NT2/D1 (cell line): ENCODE results near the gene FOXP1.

Experiments used
- DNase-seq: peaks from one replicate; pipeline ENCODE4 v3.0.0-alpha.2; 2011; ENCODE audit warnings: low read depth, low spot score
- H3K27me3 ChIP-seq: 2 replicates; pipeline ENCODE4 v1.6.0; 2011; ENCODE audit warnings: mild to moderate bottlenecking; ENCODE audit not compliant: insufficient read length, insufficient read depth
- H3K36me3 ChIP-seq: 2 replicates; pipeline ENCODE4 v1.6.1; 2011; ENCODE audit warnings: mild to moderate bottlenecking, low read length, mixed read lengths; ENCODE audit not compliant: insufficient read depth, insufficient read length
- H3K4me1 ChIP-seq: 2 replicates; pipeline ENCODE4 v1.5.1; 2011; ENCODE audit not compliant: insufficient read depth, insufficient read length
- H3K4me3 ChIP-seq: 2 replicates; pipeline ENCODE4 v1.5.1; 2011; ENCODE audit warnings: low read depth; ENCODE audit not compliant: insufficient read length
- H3K9ac ChIP-seq: 2 replicates; pipeline ENCODE4 v1.6.0; 2011; ENCODE audit warnings: low read depth; ENCODE audit not compliant: insufficient read length
- H3K9me3 ChIP-seq: 2 replicates; pipeline ENCODE4 v1.5.1; 2011; ENCODE audit warnings: mild to moderate bottlenecking, low read length; ENCODE audit not compliant: insufficient read depth
- SUZ12 ChIP-seq: IDR thresholded peaks from 2 replicates; pipeline ENCODE4 v1.6.1; 2011; ENCODE audit not compliant: insufficient read length, insufficient read depth; ENCODE audit errors: extremely low read depth
- YY1 ChIP-seq: IDR thresholded peaks from 2 replicates; pipeline ENCODE4 v1.6.1; 2011; ENCODE audit not compliant: insufficient read length, insufficient read depth
- ZNF274 ChIP-seq: IDR thresholded peaks from 2 replicates; pipeline ENCODE4 v1.6.1; 2011; ENCODE audit warnings: mild to moderate bottlenecking, low read depth, low read length

FOXP1 gene

GRCh38 chr3:71586810-71587242 lies 3.3 kb upstream of the FOXP1 start:
- TF ChIP-seq YY1 (no peak), SUZ12 (no peak), ZNF274 (no peak)
- Histone ChIP-seq H3K27me3 (peaks cover 6% of the 10 kb centered on the region), H3K4me1 (no peaks in the 10 kb centered on the region), H3K4me3 (no peak overlapping the region), H3K36me3 (no peaks in the 10 kb centered on the region), H3K9ac (no peak overlapping the region), H3K9me3 (peaks cover 4% of the 10 kb centered on the region; the same call in 1 of the 2 replicates)
- DNase-seq: no peak

- no peak for DNase-seq
- Histone ChIP-seq H3K9ac (no peak overlapping the region), H3K4me3 (no peak overlapping the region), H3K4me1 (no peaks in the 10 kb centered on the region), H3K9me3 (peaks cover 4% of the 10 kb centered on the region; the same call in 1 of the 2 replicates), H3K27me3 (peaks cover 13% of the 10 kb centered on the region), H3K36me3 (no peaks in the 10 kb centered on the region)
- no peak for TF ChIP-seq YY1
Observed at GRCh38 chr3:71585887-71586809, 2.6 kb upstream of the FOXP1 start.

- H3K4me3 ChIP-seq: no peak overlapping the region
- TF ChIP-seq SUZ12: no peak
- TF ChIP-seq ZNF274: no peak
- TF ChIP-seq YY1: no peak
Observed at GRCh38 chr3:71585131-71585530, 1.6 kb upstream of the FOXP1 start.

DNA sequence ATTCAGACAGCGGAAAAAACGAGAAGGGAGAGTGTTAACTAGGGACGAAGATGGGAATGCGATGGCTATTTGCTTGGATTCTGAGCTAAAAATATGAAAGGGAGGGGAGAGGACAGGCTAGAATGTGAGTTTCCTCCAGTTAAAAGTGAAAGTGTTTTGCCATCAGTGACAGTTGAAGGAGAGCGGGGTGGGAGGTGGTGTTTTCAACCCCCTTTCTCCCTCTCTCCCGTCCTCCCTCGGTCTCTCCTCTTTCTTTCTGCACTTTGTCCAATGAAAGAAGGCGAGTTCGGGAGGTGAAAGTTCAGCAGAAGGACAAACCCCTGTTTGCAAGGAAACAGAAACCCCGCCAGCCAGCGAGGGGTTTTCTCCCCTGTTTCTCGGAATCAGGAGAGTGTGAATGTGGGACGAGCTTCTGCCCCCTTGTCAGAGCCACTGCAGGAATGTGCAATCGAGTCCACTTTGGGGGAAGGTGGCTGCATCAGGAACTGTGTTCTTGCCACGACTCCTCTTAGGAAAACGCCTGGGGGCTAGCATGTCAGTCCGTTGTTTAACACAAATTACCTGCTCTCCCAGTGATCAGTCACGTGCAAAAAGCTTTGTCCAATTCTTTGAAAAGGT lies 975 bp upstream of the FOXP1 start:
- TF ChIP-seq SUZ12: no peak
- TF ChIP-seq YY1: no peak
- no peak for TF ChIP-seq ZNF274
- Histone ChIP-seq H3K4me3 (peak overlapping the region; percentile 41), H3K4me1 (no peaks in the 10 kb centered on the region), H3K9ac (peak overlapping the region; percentile 69), H3K27me3 (peaks cover 21% of the 10 kb centered on the region), H3K36me3 (no peaks in the 10 kb centered on the region), H3K9me3 (no peaks in the 10 kb centered on the region)
- peak; percentile 22 for DNase-seq

More at GRCh38 chr3:71585131-71585530, 1.6 kb upstream of the FOXP1 start:
- no peak for DNase-seq
- no peak overlapping the region for H3K9ac ChIP-seq
- H3K9me3 ChIP-seq: peaks cover under 1% of the 10 kb centered on the region; the same call in 1 of the 2 replicates
- no peaks in the 10 kb centered on the region for H3K36me3 ChIP-seq
- H3K27me3 ChIP-seq: peaks cover 21% of the 10 kb centered on the region
- no peaks in the 10 kb centered on the region for H3K4me1 ChIP-seq

DNA sequence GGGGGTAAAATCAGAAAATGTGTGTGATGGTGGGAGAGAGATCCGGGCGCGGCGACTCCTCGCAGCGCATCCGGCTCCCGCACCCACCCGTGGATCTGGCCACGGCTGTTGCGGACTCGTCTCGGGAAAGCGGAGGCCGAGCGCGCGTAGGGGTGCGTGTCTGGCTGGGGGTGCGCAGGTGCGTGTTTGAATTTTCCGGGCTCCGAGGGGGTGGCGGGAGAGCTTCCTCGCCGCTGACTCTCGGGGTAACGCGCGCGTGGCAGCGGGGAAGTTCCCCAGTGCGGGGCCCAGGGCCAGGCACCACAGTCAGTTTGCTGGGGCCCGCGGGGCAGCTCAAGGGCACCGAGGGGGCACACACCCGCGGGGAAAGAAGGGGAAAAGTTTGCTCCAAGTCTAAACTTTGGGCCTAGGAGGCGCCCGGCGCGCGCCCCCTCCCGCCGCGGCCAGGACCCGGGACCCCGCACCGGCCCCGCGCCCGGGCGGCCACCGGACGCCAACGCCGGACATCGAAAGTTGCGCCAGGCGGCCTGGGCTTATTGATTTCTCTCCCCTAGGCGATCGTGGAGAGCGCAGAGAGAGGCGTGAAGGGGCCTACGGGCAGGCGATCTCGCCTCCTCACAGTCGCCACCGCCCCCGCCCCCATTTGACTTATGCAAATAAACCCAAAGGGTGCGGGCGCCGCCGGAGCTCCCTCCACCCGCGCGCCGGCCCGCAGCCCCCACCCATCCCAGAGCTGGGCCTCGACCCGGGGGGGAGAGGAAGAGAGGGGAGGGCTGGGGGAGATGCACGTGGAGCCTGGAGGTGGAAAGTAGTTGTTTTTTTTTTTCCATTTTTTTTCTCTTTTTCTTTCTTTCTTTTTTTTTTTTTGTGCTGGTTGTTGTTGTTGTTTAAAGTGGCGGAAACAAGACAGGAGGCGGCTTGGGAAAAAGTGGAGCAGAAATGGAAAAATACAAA lies 639 bp downstream of the FOXP1 start:
- Histone ChIP-seq H3K4me3 (peak overlapping the region; percentile 81), H3K27me3 (peaks cover 21% of the 10 kb centered on the region), H3K9me3 (no peaks in the 10 kb centered on the region), H3K36me3 (no peaks in the 10 kb centered on the region), H3K4me1 (no peaks in the 10 kb centered on the region), H3K9ac (peak overlapping the region; percentile 90)
- peak; percentile 38 for DNase-seq
- no peak for TF ChIP-seq SUZ12
- no peak for TF ChIP-seq ZNF274
- TF ChIP-seq YY1: no peak

- H3K9me3 ChIP-seq: no peaks in the 10 kb centered on the region
- peak overlapping the region; percentile 81 for H3K4me3 ChIP-seq
- peak; percentile 27 for DNase-seq
- TF ChIP-seq ZNF274 (no peak), SUZ12 (no peak), YY1 (no peak)
- H3K9ac ChIP-seq: peak overlapping the region; percentile 90
- H3K27me3 ChIP-seq: peaks cover 21% of the 10 kb centered on the region
- H3K36me3 ChIP-seq: no peaks in the 10 kb centered on the region
- no peaks in the 10 kb centered on the region for H3K4me1 ChIP-seq
Observed at GRCh38 chr3:71582036-71582611, 1.4 kb downstream of the FOXP1 start.
